GM18517 (cell line): ENCODE results near the gene PCSK4.

Source experiments
- ATAC-seq: cut with Tn5 transposase; IDR thresholded peaks from one replicate; pipeline ENCODE4 v1.9.1; 2021; ENCODE audit warnings: mild to moderate bottlenecking, moderate library complexity; ENCODE audit not compliant: unreplicated experiment

Gene PCSK4

DNA sequence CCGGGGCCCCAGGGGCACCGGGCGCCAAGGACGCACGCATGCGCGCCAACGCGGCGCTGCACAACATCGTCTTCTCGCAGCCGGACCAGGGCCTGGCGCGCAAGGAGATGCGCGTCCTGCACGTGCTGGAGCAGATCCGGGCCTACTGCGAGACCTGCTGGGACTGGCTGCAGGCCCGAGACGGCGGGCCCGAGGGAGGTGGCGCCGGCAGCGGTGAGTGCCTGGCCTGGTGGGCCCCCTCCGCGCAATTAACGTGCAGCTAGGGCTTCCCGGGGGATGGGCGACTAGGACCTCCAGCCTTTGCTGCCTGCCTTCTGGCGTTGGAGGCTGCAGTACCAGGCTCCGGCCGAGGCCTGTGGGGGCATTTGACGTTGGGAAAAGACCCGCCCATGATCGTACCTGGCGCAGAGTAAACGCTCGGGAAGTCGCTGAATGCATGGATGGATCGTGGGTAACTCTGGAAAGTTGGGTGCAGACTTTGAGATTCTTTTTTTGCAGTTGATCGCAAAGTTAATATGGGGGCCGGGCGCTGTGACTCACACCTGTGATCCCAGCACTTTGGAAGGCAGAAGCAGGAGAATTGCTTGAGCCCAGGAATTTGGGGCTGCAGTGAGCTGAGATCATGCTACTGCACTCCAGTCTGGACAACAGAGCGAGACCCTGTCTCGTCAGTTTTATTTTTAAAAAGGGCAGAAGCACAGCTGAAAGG lies 33.0 kb downstream of the PCSK4 start:
- ATAC-seq = no peak

- no peak for ATAC-seq
Observed at GRCh38 chr19:1456121-1456900, 33.8 kb downstream of the PCSK4 start.

GRCh38 chr19:1455336-1456120 lies 34.6 kb downstream of the PCSK4 start:
- ATAC-seq = no peak

GRCh38 chr19:1455002-1455335 lies 35.2 kb downstream of the PCSK4 start:
- no peak for ATAC-seq

DNA sequence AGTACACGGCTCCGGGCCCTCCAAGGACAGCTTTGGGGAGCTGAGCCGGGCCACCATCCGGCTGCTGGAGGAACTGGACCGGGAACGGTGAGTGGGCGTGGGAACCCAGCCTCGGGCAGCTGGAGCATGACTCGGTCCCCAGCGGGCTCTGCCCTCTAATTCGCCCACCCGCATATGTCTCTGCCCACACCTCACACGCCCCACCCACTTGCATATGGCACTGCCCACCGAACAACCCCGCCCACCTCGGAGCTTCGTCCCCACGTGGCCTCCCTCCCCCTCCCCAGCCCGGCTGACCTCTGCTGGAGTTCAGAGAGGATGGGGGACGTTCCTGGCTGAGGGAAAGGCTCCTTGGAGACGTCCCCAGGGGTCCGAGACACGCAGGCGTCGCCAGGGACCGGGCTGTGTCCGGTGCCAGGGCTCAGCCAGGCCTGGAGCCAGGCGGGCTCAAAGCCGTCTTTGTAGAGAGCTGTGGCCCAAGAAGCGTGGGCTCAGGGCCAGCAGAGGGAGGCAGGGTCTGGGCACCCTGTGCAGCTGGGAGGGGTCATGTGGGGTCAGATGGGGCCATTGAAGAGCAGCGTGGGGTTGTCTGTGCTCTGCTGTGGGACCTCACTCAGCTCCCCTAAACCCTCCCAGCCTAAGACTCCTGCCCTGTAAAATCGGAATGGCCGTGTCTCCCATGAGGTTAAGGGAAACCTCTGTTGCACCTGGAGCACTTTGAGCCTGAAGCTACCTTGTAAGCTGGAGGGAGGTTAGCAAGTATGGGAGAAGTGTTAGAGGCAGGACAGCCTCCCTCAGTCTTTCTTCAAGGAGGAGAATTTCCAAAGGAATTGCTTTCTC lies 36.4 kb downstream of the PCSK4 start:
- no peak for ATAC-seq

DNA sequence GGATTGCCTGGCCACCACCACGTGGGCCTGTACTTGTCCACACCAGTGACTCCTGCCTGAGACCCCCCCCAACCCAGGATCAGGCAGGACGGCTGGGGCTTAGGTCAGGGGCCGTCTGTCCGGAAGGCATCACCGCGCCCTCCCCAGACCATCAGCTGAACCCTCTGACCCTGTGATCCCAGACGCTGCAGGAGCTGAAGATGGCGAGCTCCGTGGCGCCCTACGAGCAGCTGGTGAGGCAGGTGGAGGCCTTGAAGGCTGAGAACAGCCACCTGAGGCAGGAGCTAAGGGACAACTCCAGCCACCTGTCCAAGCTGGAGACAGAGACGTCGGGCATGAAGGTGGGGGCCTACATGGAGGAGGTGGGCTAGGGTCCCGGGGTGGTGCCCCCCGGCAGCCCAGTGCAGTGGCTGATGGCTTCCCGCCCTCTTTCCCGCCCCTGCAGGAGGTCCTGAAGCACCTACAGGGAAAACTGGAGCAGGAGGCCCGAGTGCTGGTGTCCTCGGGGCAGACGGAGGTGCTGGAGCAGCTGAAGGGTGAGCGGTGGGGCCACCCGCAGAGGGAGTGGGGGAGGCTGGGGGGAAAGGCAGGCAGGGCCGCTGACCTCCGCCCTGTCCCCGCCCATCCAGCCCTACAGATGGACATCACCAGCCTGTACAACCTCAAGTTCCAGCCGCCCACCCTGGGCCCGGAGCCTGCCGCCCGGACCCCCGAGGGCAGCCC lies 37.2 kb downstream of the PCSK4 start:
- ATAC-seq = no peak

DNA sequence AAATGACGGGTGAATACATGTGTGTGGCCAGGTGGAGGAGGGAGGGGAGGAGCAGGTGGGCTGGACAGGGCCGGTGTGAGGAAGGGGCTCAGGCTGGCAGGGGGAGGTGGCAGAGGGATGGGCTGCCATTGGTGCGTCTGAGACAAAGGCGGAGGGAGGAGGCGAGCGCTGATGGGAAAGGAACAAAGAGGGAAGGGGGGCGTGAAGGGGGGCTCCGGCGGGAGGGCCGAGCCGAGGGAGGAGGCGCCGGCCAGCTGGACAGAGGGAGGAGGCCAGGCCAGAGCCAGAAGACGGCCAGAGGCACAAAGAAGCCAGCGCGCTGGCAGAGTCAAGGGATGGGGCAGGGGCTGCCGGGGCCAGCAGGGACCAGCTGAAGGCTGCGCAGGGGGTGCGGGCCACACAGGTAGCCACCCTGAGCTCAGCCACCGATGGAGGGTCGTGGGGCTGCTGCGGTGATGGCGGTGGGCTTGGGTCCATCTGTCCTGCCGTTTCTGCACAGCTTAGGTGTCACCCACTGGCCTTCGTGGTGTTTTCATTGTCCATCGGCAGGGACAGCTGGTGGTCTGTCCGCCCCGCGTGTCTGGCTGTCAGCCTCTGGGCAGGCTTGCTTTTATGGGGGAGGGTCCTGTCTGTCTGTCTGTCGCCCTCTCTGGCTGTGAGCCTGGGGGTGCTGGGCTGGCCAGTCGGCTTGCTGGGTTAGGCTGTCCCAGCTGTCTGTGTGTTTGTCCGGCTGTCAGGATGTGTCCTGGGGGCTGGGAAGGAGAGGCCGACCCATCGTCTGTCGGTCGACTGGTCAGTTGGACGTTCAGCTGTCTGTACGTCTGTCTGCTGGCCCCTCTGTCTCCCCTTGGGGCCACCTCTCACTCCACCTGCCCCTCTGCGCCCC lies 38.0 kb downstream of the PCSK4 start:
- no peak for ATAC-seq

- ATAC-seq = no peak
Observed at GRCh38 chr19:1450735-1451731, 39.1 kb downstream of the PCSK4 start.

DNA sequence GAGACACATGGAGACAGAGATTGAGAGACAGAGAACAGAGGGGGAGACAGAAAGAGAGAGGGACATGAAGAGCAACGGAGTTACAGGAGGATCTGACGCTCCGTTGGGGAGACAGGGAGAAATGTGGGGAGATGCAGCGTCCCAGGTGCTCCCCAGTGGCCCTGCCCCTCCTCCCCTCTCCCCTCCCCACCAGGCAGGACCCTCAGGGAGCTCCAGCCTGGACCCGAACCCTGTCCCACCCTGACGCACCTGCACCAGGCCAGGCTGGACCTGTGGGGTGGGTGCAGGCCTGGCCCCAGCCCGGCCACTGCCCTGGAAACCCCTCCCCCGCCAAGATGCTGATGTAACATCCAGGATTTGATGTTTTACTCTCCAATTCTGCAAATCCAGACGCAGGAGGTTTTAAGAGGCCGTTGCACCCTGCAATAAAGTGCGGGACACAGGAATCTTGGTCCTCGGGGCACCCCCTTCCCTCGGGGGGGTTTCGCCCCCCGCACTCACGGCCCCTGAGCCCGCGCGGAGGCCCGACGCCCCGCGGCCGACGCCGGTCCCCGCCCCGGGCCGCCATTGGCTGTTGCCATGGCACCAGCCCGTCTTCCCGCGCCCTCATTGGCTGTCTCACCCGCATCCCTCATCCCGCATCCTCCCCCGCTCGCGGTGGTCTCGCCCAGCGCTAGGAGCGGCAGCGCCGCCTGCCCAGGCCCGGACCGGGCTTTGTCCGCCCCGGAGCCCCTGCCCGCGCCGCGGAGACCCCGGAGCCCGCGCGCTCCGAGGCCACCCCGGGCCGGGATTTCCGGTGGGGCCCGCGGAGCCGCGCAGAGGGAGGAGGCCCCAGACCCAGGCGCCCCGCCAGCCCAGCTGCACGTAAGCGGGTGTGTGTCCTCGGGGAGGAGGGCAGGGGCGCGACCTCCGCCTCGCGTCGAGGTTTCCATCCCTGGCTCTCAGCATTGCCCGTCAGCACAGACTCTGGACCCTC lies 40.4 kb downstream of the PCSK4 start, which contains the start of gene APC2:
TSS of gene APC2 (plus strand) at position 655 of the 976 bp plus-strand sequence. CDS start 2,881 bp downstream, outside the sequence.
- ATAC-seq = no peak

DNA sequence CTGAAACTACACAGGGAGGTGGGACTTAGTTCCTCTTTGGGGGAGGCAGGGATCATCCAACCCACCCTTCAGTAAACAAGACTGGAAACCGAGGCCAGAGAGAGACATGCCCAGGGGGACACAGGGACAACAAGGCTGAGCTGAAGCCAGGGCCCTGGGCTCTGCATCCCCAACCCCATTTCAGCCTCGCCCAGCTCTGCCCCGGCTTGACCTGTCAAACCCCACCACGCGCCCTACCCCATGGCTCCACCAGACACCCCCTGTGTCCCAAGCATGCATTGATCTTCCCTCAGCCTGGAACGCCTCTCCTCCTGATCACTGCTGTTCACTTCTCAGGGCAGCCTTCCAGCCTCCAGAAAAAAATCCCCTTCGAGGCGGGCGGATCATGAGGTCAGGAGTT lies 42.2 kb downstream of the PCSK4 start:
- no peak for ATAC-seq

DNA sequence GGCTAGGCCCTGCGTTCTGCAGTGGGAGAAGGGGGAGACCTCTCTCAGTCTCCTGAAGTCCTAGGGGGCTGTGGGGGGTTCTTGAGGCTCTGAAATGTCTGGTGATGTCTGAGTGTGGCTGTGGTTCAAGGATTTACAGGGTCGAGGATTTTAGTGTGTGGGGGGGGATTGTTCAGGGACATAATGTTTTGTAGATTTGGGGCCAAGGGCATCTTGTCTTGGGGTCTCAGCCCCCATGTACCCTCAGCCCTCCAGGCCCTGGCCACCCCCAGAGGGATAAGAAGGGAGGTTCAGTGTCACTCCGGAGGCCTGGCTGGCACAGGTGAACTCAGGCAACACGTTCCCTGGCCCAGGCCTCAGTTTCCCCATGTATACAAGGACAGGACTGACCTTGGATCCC lies 42.6 kb downstream of the PCSK4 start:
- no peak for ATAC-seq

- ATAC-seq = no peak
Observed at GRCh38 chr19:1446713-1447481, 43.3 kb downstream of the PCSK4 start.

GRCh38 chr19:1445932-1446712 lies 44.0 kb downstream of the PCSK4 start:
- no peak for ATAC-seq

DNA sequence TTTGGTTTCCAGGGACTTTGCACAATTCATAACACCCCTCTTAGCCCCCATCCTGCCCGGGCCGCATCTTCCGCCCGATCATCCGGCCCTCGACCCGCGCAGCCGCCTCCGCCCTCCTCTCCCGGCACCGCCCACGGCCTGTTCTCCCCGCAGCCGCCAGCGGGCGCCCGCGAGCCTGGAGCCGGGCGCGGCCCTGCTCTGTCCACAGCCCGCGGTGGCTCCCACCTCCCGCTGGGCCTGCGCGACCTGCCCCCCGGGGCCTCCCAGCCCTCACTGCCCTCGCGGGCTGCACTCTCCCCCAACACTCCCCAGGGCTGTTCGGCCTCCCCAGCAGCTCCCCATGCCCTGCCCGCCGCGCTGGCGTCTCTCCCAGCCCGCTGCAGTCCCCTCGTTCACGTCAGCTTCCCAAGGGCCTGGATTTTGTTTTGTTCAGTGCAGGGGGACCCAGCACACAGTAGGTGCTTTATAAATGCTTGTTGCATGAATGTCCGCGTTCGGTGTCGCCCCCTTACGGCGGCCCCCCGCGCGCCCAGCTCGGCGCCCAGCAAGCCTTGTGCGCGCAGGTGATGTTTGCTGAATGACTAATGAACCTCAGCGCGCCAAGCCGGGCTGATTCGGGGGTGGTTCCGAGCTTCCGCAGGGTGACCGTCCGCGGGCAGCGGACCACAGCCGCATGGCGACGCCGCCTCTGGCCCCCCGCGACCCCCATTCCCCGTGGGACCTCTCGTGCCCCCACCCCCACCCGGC lies 44.8 kb downstream of the PCSK4 start:
- ATAC-seq = peak; percentile 62
